Measurements from ENCODE around the gene NTM.

Gene NTM

DNA sequence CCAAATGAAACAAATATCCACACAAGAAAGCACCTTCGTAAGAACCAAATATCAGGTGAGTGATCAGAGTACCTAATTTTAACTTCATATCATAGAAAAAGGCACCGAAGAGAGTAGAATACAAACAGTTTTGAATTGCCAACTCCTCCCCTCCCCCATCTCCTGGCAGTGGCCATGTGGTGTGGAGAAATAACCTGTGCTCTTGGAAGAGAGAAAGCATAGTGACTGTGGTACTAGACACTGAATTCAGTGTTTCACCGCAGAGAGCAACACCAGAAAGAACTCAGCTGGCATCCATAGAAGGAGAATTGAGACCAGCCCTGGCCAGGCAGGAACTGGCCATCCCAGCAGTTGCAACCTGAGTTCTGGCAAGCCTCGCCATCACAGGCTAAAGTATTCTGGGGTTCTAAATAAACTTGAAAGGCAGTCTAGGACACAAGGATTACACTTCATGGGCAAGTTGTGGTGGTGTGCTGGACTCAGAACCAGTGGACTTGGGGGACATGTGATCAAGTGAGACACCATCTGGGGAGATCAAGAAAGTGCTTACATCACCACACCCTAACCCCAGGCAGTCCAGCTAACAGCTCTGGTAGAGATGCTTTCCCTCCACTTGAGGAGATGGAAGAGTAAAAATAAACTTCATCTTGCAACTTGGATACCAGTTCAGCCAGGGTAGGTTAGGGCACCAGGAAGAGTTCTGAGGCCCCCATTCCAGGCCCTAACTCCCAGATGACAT lies 1003.2 kb downstream of the NTM start:
- TF ChIP-seq GABPA (IDR thresholded peaks at IDR 0.05; ENCODE audit: low read depth) (no peak), POLR2AphosphoS5 (IDR thresholded peaks at IDR 0.05; ENCODE audit: low read depth) (no peak), SPI1 (IDR thresholded peaks at IDR 0.05; ENCODE audit: borderline replicate concordance, low read depth) (no peak)
- TF ChIP-seq, protein P1, sequence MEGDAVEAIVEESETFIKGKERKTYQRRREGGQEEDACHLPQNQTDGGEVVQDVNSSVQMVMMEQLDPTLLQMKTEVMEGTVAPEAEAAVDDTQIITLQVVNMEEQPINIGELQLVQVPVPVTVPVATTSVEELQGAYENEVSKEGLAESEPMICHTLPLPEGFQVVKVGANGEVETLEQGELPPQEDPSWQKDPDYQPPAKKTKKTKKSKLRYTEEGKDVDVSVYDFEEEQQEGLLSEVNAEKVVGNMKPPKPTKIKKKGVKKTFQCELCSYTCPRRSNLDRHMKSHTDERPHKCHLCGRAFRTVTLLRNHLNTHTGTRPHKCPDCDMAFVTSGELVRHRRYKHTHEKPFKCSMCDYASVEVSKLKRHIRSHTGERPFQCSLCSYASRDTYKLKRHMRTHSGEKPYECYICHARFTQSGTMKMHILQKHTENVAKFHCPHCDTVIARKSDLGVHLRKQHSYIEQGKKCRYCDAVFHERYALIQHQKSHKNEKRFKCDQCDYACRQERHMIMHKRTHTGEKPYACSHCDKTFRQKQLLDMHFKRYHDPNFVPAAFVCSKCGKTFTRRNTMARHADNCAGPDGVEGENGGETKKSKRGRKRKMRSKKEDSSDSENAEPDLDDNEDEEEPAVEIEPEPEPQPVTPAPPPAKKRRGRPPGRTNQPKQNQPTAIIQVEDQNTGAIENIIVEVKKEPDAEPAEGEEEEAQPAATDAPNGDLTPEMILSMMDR (IDR thresholded peaks at IDR 0.05; ENCODE audit: insufficient read depth, low read length) = no peak
- TF ChIP-seq, protein P2, sequence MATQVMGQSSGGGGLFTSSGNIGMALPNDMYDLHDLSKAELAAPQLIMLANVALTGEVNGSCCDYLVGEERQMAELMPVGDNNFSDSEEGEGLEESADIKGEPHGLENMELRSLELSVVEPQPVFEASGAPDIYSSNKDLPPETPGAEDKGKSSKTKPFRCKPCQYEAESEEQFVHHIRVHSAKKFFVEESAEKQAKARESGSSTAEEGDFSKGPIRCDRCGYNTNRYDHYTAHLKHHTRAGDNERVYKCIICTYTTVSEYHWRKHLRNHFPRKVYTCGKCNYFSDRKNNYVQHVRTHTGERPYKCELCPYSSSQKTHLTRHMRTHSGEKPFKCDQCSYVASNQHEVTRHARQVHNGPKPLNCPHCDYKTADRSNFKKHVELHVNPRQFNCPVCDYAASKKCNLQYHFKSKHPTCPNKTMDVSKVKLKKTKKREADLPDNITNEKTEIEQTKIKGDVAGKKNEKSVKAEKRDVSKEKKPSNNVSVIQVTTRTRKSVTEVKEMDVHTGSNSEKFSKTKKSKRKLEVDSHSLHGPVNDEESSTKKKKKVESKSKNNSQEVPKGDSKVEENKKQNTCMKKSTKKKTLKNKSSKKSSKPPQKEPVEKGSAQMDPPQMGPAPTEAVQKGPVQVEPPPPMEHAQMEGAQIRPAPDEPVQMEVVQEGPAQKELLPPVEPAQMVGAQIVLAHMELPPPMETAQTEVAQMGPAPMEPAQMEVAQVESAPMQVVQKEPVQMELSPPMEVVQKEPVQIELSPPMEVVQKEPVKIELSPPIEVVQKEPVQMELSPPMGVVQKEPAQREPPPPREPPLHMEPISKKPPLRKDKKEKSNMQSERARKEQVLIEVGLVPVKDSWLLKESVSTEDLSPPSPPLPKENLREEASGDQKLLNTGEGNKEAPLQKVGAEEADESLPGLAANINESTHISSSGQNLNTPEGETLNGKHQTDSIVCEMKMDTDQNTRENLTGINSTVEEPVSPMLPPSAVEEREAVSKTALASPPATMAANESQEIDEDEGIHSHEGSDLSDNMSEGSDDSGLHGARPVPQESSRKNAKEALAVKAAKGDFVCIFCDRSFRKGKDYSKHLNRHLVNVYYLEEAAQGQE (IDR thresholded peaks at IDR 0.05; ENCODE audit: insufficient replicate concordance, low read depth) = no peak
- H3K4me3 ChIP-seq (replicated peaks; ENCODE audit: insufficient read depth, low read length) = no peak overlapping the region
- DNase-seq (ENCODE audit: low read depth in 1 of 2, low spot score in 1 of 2) = no peak

DNA sequence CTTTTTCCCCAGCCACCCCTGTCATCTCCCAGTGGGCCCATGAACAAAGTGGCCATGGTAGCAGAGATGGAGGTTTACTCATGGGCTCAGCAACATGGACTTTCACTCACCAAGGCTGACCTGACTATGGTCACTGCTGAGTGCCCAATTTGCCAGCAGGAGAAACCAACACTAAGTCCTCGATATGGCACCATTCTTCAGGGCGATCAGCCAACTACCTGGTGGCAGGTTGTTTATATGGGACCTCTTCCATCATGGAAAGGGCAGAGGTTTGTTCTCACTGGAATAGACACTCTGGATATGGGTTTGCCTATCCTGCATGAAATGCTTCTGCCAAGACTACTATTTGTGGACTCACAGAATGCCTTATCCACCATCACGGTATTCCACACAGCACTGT lies 1009.1 kb downstream of the NTM start:
- Histone ChIP-seq H3K27me3 (ENCODE audit: insufficient read depth, poor library complexity, severe bottlenecking) (no peaks in the 10 kb centered on the region), H3K4me3 (replicated peaks; ENCODE audit: insufficient read depth, low read length) (no peak overlapping the region), H3K27ac (replicated peaks) (no peak overlapping the region)
- TF ChIP-seq, protein P2 (IDR thresholded peaks at IDR 0.05; ENCODE audit: insufficient replicate concordance, low read depth) = no peak
- TF ChIP-seq, protein P1 (IDR thresholded peaks at IDR 0.05; ENCODE audit: insufficient read depth, low read length) = no peak
- TF ChIP-seq POLR2AphosphoS5 (IDR thresholded peaks at IDR 0.05; ENCODE audit: low read depth) (no peak), GABPA (IDR thresholded peaks at IDR 0.05; ENCODE audit: low read depth) (no peak), SPI1 (IDR thresholded peaks at IDR 0.05; ENCODE audit: borderline replicate concordance, low read depth) (no peak)
- no peak for DNase-seq (ENCODE audit: low read depth in 1 of 2, low spot score in 1 of 2)

More for the DNA sequence above, 1003.2 kb downstream of the NTM start:
- Histone ChIP-seq H3K27ac (replicated peaks) (no peak overlapping the region), H3K27me3 (ENCODE audit: insufficient read depth, poor library complexity, severe bottlenecking) (no peaks in the 10 kb centered on the region)
